Measurements from ENCODE around the gene AHNAK2. TPM values are rescaled to one million over a fixed set of nuclear protein-coding genes. Genes with fewer than 3 reads are reported as not detected.

Gene AHNAK2
- total RNA-seq, 1 experiment from 2014 or later = 45.0 TPM

GRCh38 chr14:104941508-104942365 lies 36.4 kb downstream of the AHNAK2 start:
- BruUV-seq (replicated peaks) = no TSS peak
- ATAC-seq = no peak
- H3K4me1 ChIP-seq (ENCODE audit: control insufficient read depth in 1 of 2, insufficient read depth in 2 of 2, low read length in 2 of 2) = no peaks in the 10 kb centered on the region
- H3K9me2 ChIP-seq (ENCODE audit: insufficient read depth) = no peaks in the 10 kb centered on the region
- RAD21 ChIA-PET (ENCODE audit: low non-redundant PET in 1 of 2, low total read pairs in 2 of 2, uncharacterized antibody in 2 of 2, unreplicated experiment in 2 of 2) = no interaction called here
- no peaks in the 10 kb centered on the region for H3K9me3 ChIP-seq (ENCODE audit: control insufficient read depth in 1 of 2, insufficient read depth in 1 of 2, low read depth in 1 of 2, low read length in 2 of 2)
- H3K4me2 ChIP-seq (ENCODE audit: low read length) = no peak overlapping the region
- no peaks in the 10 kb centered on the region for H4K20me1 ChIP-seq (ENCODE audit: insufficient read depth)
- DNase-seq (ENCODE audit: low read depth, low spot score) = no peak
- CTCF ChIA-PET = no interaction called here
- TF ChIP-seq ZFX (IDR thresholded peaks at IDR 0.05) (no peak), RAD21 (IDR thresholded peaks at IDR 0.05; ENCODE audit: low read depth) (no peak), YY1 (IDR thresholded peaks at IDR 0.05; ENCODE audit: extremely low read depth, insufficient replicate concordance, low read depth, low read length) (no peak), FOSL1 (IDR thresholded peaks at IDR 0.05; ENCODE audit: low read depth) (no peak), EGR1 (IDR thresholded peaks at IDR 0.05; ENCODE audit: low read depth) (no peak), JUND (IDR thresholded peaks at IDR 0.05) (no peak), EZH2 (IDR thresholded peaks at IDR 0.05) (no peak), CEBPB (IDR thresholded peaks at IDR 0.05; ENCODE audit: low read depth) (no peak), SIN3A (IDR thresholded peaks at IDR 0.05; ENCODE audit: low read depth) (no peak), POLR2AphosphoS5 (IDR thresholded peaks at IDR 0.05; ENCODE audit: low read depth, low read length) (no peak), REST (IDR thresholded peaks at IDR 0.05; ENCODE audit: low read depth) (no peak), TCF7L2 (IDR thresholded peaks at IDR 0.05; ENCODE audit: borderline replicate concordance, extremely low read depth, insufficient read depth, insufficient read length) (no peak), CTCF (IDR thresholded peaks at IDR 0.05 in 2 of 3, conservative IDR thresholded peaks at IDR 0.05 in 1 of 3; ENCODE audit: borderline replicate concordance in 1 of 3, insufficient read depth in 1 of 3, low read depth in 2 of 3, low read length in 2 of 3) (no peak)
- TF ChIP-seq, protein P1, sequence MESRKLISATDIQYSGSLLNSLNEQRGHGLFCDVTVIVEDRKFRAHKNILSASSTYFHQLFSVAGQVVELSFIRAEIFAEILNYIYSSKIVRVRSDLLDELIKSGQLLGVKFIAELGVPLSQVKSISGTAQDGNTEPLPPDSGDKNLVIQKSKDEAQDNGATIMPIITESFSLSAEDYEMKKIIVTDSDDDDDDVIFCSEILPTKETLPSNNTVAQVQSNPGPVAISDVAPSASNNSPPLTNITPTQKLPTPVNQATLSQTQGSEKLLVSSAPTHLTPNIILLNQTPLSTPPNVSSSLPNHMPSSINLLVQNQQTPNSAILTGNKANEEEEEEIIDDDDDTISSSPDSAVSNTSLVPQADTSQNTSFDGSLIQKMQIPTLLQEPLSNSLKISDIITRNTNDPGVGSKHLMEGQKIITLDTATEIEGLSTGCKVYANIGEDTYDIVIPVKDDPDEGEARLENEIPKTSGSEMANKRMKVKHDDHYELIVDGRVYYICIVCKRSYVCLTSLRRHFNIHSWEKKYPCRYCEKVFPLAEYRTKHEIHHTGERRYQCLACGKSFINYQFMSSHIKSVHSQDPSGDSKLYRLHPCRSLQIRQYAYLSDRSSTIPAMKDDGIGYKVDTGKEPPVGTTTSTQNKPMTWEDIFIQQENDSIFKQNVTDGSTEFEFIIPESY (IDR thresholded peaks at IDR 0.05; ENCODE audit: extremely low read depth, insufficient replicate concordance, low read length) = no peak
- TF ChIP-seq, protein P2, sequence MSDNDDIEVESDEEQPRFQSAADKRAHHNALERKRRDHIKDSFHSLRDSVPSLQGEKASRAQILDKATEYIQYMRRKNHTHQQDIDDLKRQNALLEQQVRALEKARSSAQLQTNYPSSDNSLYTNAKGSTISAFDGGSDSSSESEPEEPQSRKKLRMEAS (IDR thresholded peaks at IDR 0.05) = no peak
- H3K27ac ChIP-seq (ENCODE audit: low read depth, low read length) = no peak overlapping the region
- no peak overlapping the region for H3K9ac ChIP-seq (ENCODE audit: low read length)
- H3K27me3 ChIP-seq (ENCODE audit: insufficient read depth, low read length) = no peaks in the 10 kb centered on the region
- POLR2A ChIA-PET = no interaction called here
- no peak overlapping the region for H2AFZ ChIP-seq (ENCODE audit: low read depth, low read length, poor library complexity, severe bottlenecking)
- H3K79me2 ChIP-seq (ENCODE audit: insufficient read depth, low read length) = no peaks in the 10 kb centered on the region
- H3K36me3 ChIP-seq (ENCODE audit: control insufficient read depth in 1 of 2, insufficient read depth in 2 of 2, low read length in 2 of 2) = no peaks in the 10 kb centered on the region
- intact Hi-C loops (cut with micrococcal nuclease) = no loop called here
- no peak overlapping the region for H3K4me3 ChIP-seq (replicated peaks in 1 of 2; ENCODE audit: low read depth in 1 of 2, low read length in 2 of 2)

Measured in HCT116 (cell line).